ENCODE data around the gene KMO.

KMO gene

DNA sequence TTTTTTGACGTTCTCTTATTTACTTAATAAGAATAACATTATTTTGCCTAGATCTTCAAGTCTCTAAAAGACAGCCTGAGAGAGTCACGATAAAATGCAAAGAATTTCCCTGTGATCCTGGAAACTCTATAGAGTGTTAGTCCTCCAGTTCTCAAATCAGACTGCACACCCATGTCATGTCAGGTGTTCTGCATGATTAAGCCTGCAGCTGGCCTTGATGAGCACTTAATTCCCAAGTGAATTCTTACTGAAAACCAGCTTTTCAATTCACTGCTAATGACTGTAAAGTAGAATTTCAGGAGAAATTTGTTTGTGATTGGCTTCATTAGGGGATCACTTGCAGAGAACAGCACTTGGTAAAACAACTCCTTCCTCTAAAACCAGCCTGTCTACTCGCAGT, 66.1 kb downstream of the KMO start:
- no peak for DNase-seq

DNA sequence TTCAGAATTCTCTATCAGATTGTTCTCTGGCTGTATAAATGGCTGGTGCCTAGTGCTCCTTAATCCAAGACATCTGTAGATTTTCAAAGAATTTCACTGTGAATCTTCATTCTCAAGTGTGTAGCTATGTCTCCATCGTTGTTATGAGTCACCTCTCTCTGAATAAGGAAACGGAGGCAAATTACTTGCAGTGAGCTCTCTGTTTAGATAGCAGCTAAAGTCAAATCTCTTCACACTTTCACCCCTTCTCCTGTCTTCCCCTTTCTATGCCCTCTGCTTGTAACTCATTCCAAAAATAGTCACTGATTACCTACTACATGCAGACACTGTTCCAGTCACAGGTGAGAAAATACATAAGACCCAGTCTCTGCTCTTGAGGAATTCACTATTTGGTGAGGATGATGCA, 68.3 kb downstream of the KMO start:
- no peak for DNase-seq

GRCh38 chr1:241603731-241604245, 71.6 kb downstream of the KMO start:
- DNase-seq: no peak

DNA sequence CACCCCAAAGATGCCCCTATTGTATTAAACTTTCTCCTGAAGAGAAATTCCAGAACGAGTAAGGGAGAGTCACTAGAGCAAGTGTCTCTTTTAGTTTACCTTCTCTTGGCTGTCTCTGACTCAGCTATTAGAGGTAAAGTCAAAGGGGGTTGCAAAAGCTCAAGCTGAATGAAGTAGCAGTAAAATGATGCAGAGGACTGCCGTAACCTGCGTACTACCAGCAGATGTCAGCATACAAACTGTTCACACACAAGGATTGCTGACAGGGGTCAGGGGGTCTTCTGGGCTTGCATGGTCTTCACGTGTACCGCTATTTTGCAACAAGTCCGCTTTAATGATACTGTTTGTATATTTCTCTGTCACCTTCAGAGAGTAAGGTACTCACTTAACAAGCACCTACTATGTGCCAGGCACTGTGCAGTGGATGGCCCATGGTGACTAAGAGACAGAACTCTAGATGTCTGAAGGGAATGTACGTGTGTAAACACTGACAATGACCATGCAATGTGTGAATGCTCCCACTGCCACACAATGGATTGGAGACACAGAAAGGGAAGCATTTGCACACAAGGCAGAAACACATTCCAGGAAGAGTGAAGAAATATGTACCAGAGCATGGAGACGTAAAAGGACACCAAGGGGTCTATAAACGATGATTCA, 73.1 kb downstream of the KMO start:
- no peak for DNase-seq

- DNase-seq: no peak
Measured at GRCh38 chr1:241606544-241606943, 74.4 kb downstream of the KMO start.

DNA sequence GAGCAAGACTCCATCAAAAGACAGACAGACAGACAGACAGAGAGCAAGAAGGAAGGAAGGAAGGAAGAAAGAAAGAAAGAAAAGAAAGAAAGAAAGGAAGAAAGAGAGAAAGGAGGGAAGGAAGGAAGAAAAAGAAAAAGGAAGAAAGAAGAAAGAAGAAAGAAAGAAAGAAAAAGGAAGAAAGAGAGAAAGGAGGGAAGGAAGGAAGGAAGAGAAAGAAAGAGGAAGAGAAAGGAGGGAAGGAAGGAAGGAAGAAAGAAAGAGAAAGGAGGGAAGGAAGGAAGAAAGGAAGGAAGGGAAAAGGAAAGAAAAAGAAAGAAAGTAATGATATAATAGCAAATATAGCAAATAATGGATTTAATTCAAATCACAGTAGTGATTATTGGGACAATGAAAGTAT, 75.3 kb downstream of the KMO start:
- no peak for DNase-seq

- DNase-seq: no peak
Measured at GRCh38 chr1:241608379-241609033, 76.3 kb downstream of the KMO start.

- no peak for DNase-seq
Measured at GRCh38 chr1:241610056-241610815, 78.1 kb downstream of the KMO start.

- DNase-seq: no peak
Measured at GRCh38 chr1:241611063-241611462, 78.9 kb downstream of the KMO start.

DNA sequence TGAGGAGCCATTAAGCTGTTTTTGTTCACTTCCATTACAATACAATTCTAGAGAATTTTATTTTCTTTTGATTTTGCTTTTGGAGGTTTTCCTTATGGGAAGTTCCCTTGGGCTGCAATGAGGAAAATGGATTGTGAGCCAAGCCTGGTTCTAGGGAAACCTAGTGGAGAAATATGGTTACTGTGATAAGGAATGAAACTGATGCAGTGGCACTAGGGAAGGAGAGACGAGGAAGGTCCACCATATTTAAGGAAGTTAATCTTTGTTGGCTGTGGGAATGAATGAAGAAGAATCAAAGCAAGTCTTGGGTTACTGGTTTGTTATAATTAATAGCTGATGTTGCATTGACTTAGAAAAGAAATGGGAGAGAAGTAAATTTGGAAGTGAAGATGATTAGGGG, 79.6 kb downstream of the KMO start:
- DNase-seq: no peak

DNA sequence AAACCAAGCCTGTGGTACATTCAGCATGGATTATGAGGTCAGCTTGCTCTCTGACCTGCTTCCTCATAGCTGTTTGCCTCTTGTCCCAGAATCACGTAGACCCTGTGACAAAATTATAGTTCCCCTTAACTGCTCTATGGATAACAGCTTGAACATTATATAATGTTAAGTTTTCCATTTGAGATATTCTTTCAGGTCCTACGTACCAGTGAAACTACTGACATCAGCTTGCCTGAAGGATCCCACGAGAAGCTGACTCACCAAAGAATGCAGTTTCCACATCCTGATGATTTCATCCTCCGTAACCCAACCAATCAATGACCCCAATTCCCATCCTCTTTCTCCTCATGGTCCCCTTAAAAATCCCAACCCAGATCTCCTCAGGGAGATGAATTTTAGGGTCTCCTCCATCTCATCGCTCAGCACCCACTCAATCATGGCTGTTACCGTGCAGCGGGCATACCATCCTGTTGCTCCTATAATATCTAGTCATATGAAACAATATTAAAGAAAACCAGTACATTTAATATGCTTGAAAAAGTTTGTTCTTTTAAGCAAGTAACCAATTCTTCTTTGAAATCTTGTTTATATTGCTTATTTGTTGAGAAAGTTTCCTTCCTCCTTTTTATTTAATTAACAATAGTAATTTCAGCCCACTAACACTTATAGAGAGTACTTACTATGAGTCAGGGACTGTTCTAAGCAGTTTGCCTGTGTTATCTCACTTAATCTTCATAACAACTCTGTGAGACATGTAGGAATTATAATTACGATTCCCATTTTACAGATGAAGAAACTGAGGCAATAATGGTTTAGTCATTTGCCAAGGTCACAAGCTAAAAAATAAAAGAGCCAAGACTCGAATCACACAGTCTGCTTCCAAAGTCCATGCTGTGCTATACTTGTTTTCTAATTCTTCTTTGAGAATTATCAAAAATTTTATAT, 80.6 kb downstream of the KMO start:
- no peak for DNase-seq

- DNase-seq: no peak
Measured at GRCh38 chr1:241614144-241614543, 82.0 kb downstream of the KMO start.

GRCh38 chr1:241614572-241614971, 82.4 kb downstream of the KMO start:
- no peak for DNase-seq

GRCh38 chr1:241615043-241615974, 83.1 kb downstream of the KMO start:
- DNase-seq: no peak

DNA sequence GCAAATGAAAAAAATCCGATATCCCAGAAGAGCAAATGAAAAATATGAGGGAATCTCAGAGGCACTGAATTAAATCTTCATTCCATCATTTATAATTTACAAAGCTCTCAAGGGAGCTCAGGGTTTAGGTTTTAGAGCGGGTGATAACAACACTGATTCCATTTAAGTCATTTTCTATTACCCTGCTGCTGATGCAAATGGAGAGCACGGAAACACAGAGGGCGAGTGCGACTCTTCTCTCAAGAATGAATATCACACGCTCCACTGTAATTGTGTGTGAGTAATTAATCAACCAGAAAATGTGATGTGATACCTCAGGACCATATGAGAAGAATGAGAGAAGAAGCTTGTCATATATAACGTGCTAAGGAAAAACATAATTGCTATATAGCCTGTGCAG, 85.2 kb downstream of the KMO start:
- DNase-seq: no peak

DNA sequence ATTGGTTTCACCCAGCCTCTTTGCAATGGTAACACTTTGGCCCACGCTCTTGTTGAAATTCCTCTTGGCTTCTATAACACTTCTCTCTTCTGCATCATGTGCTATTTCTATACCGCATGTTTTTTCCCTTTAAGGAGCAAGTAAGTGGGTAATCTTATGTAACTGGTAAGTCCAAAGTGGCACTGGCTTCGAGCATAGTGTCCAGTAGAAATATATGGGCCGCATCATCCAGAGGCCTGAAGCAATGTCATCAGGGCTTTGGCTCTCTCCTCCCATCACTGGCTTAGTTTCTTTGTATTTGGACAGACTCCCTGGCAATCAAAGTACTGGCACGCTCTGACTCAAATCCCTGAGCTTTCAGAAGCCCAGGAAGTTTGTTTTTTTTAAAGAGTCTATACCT, 90.5 kb downstream of the KMO start:
- DNase-seq: no peak

DNA sequence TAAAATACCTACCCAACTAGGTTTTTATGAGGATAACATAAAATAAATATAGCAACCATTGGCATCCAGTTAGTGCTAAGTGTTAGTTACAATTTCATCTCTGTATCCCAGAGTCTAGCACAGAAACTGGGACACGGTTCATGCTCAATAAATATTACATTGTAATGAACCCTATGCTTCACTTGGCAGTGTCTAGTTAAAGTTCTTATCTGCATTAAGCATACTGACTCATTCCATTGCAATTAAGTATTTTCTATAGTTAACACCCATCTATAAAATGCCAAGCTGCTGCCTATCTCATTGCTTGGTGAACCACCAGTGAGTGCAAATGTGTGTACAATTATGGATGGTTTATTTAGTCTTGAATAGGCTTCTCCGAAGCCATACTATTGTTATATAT, 92.8 kb downstream of the KMO start:
- no peak for DNase-seq

DNA sequence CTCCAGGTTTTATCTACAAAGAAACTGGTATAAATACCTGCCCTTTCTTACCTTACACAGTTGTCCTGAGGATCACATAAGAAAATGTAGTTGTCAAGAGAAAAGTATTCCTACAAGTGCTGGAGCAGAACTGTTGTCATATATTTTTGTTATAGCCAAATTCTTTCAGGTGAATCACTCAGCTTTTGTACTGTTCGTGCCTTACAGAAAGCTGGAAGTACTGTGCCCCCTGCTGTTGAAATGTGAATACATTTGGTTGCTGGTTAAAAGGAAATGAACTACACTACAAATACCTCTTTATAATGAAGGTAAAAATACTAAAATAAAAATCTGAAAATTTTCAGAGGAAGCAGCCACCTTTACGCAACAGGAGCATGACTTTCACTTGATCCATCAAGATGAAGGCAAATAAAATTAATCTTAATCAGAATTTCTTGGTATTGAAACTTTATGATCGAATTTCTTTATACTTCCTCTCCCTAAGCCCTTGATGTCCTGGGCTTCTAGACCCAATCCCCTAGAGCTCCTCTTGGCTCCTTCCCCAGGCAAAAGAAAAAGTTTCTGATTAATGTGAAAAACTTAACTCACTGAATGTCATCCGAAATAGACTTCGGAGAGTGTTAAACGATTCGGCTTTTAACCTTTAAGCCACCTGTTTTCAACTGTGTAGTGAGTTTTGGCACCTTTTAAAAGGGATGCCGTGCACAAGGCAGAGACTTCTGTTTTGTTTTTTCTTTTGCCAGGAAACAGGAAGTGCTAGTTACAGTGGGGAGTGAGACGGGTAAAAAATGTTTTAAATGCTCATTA, 95.5 kb downstream of the KMO start:
- no peak for DNase-seq

DNA sequence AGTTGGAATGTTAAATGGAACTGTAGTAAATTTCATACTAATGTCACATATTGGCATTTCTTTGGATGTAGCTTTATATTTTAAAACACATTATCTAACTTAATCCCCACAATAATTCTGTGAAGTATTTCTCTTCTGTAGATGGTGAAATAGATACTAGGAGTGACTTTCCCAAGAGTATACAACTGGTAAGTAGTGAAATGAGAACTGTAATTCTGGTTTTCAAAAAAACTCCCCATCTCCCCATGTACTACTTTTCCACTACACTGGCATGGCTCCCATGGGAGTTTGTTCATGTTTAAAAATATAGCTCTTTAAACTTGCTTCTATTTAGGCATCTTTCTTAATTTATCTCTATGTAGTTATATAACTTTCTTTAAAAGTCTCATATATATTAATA, 97.8 kb downstream of the KMO start:
- DNase-seq: no peak

DNA sequence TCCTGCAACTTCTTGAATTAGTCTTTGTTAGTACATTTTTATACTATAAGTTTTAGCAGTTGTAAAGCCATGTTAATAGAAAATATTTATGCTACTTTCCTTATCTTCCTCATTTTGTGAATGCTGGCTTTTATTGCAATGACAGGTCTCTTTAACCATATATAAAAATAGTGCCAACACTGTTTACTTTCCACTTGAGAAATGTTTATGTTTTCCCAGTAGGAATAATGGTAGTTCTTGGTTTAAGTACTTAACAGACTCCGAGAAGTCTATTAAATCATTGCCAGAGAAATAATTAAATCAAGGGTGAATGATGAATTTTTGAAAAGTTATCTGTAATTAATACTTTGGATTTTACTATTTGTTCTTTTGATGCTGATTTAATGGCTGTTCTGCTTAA, 98.3 kb downstream of the KMO start:
- DNase-seq: no peak

DNA sequence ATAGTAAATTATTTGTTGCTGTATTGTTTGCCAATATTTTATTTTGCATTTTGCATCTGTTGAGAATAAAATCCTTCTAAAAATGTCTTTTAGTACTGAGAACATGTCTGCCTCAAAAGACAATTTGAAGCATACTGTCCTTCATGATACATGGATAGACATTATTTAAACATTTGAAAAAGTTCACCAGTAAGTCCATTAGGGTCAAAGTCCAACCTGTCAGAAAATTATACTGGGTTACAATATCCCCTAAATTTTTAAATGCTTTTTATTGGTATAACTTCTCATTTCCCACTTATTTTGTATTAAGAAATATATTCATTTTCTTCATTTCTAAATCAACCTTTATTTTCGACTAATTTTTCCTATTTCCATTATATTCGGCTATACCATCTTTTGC, 98.7 kb downstream of the KMO start:
- no peak for DNase-seq
